Measurements from ENCODE around the gene TREML4.

The TREML4 gene

GRCh38 chr6:41209547-41210320 lies 18.4 kb upstream of the TREML4 start:
- no peak overlapping the region for H3K4me3 ChIP-seq
- H3K36me3 ChIP-seq = no peaks in the 10 kb centered on the region
- no peak overlapping the region for H3K27ac ChIP-seq
- intact Hi-C loops (cut with DNase I; ENCODE audit: low total_unique reads) = no loop called here
- peaks cover 0 to 6% of the 10 kb centered on the region in 2 donors for H3K27me3 ChIP-seq
- DNase-seq = no peak
- peaks cover 0 to 4% (median 0%) of the 10 kb centered on the region in 3 donors for H3K9me3 ChIP-seq
- H3K4me1 ChIP-seq = no peaks in the 10 kb centered on the region
- no peak for TF ChIP-seq CTCF (IDR thresholded peaks at IDR 0.05)

- TF ChIP-seq CTCF (IDR thresholded peaks at IDR 0.05) = no peak
- intact Hi-C loops (cut with DNase I; ENCODE audit: low total_unique reads) = no loop called here
- Histone ChIP-seq H3K27me3 (peaks cover 0 to 14% of the 10 kb centered on the region in 2 donors), H3K4me3 (no peak overlapping the region), H3K4me1 (no peaks in the 10 kb centered on the region), H3K36me3 (no peaks in the 10 kb centered on the region), H3K9me3 (peaks cover 0 to 13% (median 0%) of the 10 kb centered on the region in 3 donors), H3K27ac (no peak overlapping the region)
- no peak for DNase-seq
These were observed 13.4 kb upstream of the TREML4 start for GRCh38 chr6:41214559-41215238.

- Histone ChIP-seq H3K27ac (no peak overlapping the region), H3K4me3 (no peak overlapping the region), H3K9me3 (peaks cover 0 to 13% (median 2%) of the 10 kb centered on the region in 3 donors), H3K36me3 (no peaks in the 10 kb centered on the region), H3K27me3 (peaks cover 0 to 14% of the 10 kb centered on the region in 2 donors), H3K4me1 (no peaks in the 10 kb centered on the region)
- intact Hi-C loops (cut with DNase I; ENCODE audit: low total_unique reads) = no loop called here
- TF ChIP-seq CTCF (IDR thresholded peaks at IDR 0.05) = no peak
- DNase-seq = no peak
These were observed 12.4 kb upstream of the TREML4 start for GRCh38 chr6:41215777-41216176.

- Histone ChIP-seq H3K9me3 (peaks cover 0 to 13% (median 2%) of the 10 kb centered on the region in 3 donors), H3K36me3 (no peaks in the 10 kb centered on the region), H3K4me1 (no peaks in the 10 kb centered on the region), H3K27me3 (peaks cover 0 to 14% of the 10 kb centered on the region in 2 donors), H3K4me3 (no peak overlapping the region), H3K27ac (no peak overlapping the region)
- DNase-seq = no peak
- intact Hi-C loops (cut with DNase I; ENCODE audit: low total_unique reads) = no loop called here
- no peak for TF ChIP-seq CTCF (IDR thresholded peaks at IDR 0.05)
These were observed 11.5 kb upstream of the TREML4 start for GRCh38 chr6:41216616-41217015.

- DNase-seq = no peak
- intact Hi-C loops (cut with DNase I; ENCODE audit: low total_unique reads) = no loop called here
- Histone ChIP-seq H3K9me3 (peaks cover 0 to 2% (median 2%) of the 10 kb centered on the region in 3 donors), H3K27ac (no peak overlapping the region), H3K4me1 (no peaks in the 10 kb centered on the region), H3K36me3 (no peaks in the 10 kb centered on the region), H3K4me3 (no peak overlapping the region), H3K27me3 (peaks cover 0 to 15% of the 10 kb centered on the region in 2 donors)
- TF ChIP-seq CTCF (IDR thresholded peaks at IDR 0.05) = no peak
These were observed 6.1 kb upstream of the TREML4 start for GRCh38 chr6:41222045-41222444.
